GM19397 (cell line): ENCODE data around the gene PKD2.
"Not testable (repeated sequence)": the region's sequence is repeated elsewhere in the genome, so short reads cannot be mapped to it uniquely, and the experiment has no call there.

ENCODE experiments used
- ATAC-seq: cut with Tn5 transposase; IDR thresholded peaks from one replicate; pipeline ENCODE4 v1.9.1; 2021; ENCODE audit warnings: mild to moderate bottlenecking, moderate library complexity; ENCODE audit not compliant: unreplicated experiment

The PKD2 gene

DNA sequence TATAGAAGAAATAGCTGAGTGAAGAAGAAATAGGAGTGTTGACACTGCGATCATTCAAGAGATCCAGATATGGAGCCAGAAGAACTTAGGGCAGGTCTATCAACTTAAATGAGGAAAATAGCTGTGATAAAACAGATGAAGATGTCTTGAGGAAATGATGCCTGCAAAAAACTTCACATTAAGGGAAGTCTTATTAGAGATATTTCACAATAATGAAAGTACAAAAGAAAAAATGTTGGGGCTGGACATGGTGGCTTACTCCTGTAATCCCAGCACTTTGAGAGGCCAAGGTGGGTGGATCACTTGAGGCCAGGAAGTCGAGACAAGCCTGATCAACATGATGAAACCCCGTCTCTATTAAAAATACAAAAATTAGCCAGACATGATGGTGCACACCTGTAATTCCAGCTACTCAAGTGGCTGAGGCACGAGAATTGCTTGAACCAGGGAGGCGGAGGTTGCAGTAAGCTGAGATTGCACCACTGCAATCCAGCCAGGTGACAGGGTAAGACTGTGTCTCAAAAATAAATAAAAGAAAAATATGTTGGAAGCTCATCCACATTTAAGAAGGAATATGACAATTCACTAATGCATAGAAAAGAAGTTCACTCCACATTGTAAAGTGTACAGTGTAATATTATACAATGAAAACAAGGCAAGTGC lies 56.3 kb downstream of the PKD2 start:
- no peak for ATAC-seq

DNA sequence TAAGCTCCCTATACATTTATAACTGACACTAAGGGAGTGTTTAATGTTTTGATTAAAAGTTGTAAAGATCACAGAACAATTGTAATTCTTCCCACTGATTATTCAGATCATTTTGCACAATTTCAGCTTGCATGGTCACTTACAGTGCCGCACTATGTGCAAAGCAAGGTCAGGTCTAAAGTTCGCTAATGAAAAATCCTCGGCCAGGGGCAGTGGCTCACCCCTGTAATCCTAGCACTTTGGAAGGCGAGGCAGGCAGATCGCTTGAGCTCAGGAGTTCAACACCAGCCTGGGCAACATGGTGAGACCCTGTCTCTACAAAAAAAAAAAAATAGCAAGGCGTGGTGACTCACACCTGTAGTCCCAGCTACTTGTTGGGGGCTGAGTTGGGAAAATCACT lies 57.0 kb downstream of the PKD2 start:
- no peak for ATAC-seq

GRCh38 chr4:88070031-88070430 lies 62.6 kb downstream of the PKD2 start:
- no peak for ATAC-seq

- ATAC-seq = no peak
Observed at GRCh38 chr4:88075336-88075735, 67.9 kb downstream of the PKD2 start.

DNA sequence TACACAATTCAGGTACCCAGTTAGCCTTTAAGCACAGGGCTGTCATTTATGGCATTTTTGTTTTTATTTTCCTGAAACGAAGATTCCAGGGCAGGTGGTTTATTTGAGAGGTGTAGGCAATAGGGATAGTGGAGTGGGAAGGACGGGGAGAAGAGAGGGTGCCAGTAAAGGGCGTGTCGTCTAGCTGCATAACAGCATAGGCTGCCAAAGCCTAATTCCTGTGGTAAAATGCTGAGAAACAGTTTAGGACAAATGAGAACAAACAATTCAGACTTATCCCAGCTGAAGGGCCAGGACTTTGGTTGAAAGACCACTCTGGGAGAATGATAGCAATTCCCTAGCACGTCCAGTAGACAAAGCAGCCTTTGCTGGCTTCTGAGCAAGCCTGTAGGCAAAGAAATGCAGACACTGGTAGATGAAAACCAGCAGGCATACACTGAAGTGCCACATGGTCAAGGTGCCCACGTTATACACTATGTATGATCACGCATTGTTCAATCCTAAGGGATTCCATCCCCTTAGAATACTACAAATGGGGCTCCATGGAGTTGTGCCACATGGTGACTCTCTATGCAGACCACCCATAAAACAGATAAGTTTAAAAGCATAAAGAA lies 70.6 kb downstream of the PKD2 start:
- no peak for ATAC-seq

GRCh38 chr4:88078579-88078978 lies 71.1 kb downstream of the PKD2 start:
- no peak for ATAC-seq

DNA sequence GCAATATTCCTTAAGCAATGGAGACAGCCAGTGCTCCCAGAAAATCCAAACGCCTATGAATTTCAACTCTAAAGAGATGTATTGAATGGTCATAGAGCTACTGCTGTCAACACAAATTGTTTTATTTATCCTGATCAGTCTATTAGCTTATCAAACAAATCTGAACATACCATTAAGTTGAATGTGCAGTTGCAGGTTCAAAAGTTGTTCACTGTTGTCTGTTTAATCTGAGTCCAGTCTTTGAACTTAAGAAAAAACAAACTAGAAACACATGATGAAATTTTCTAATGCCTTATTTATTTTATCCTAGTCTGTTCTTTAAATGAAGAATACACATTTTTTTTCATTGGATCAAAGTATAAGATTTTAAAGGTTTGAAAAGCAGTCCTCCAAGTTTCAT lies 73.2 kb downstream of the PKD2 start:
- no peak for ATAC-seq

GRCh38 chr4:88087004-88087403 lies 79.6 kb downstream of the PKD2 start:
- no peak for ATAC-seq

- no peak for ATAC-seq
Observed at GRCh38 chr4:88090898-88091297, 83.5 kb downstream of the PKD2 start.

GRCh38 chr4:88091378-88091777 lies 83.9 kb downstream of the PKD2 start:
- ATAC-seq = no peak

GRCh38 chr4:88093874-88094273 lies 86.4 kb downstream of the PKD2 start:
- ATAC-seq = no peak

- no peak for ATAC-seq
Observed at GRCh38 chr4:88097301-88097700, 89.9 kb downstream of the PKD2 start.

- ATAC-seq = no peak
Observed at GRCh38 chr4:88097781-88098180, 90.3 kb downstream of the PKD2 start.

GRCh38 chr4:88098993-88099752 lies 91.7 kb downstream of the PKD2 start:
- no peak for ATAC-seq

- ATAC-seq = no peak
Observed at GRCh38 chr4:88101165-88101564, 93.7 kb downstream of the PKD2 start.

- ATAC-seq = no peak
Observed at GRCh38 chr4:88102026-88102425, 94.6 kb downstream of the PKD2 start.

DNA sequence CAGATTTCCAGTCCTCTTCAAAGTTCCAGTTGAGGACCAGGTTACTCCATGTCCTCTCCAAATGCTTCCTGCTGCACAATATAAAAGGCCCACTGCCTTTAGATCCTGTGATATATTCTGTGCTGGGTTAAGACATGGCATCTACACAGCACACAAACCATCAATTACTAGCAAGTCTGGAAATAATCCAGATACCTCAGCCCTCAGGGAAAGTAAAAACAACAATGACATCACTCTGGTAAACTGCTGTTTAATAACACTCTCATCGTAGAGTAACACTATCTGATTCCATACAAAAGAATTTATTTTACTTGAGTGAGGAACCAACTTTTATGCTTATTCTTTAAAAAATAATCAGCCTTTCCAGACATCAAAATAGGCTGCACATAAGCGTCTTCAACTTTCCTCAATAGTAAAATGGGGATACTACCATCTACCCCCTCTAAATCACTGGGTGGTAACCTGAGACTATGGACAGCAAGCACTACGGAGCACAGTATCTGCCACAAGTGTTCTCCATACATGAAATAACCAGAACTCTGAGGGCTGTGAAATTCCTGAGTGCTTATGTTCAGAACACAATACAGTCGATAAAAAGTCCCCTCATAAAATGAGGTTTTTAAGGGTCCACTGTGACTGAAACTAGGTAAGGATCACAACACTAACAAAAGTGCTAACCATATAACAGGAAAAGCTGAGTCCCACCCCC lies 97.6 kb downstream of the PKD2 start:
- no peak for ATAC-seq

GRCh38 chr4:88106205-88106604 lies 98.8 kb downstream of the PKD2 start:
- ATAC-seq = no peak

- no peak for ATAC-seq
Observed at GRCh38 chr4:88107406-88108107, 100.1 kb downstream of the PKD2 start.

DNA sequence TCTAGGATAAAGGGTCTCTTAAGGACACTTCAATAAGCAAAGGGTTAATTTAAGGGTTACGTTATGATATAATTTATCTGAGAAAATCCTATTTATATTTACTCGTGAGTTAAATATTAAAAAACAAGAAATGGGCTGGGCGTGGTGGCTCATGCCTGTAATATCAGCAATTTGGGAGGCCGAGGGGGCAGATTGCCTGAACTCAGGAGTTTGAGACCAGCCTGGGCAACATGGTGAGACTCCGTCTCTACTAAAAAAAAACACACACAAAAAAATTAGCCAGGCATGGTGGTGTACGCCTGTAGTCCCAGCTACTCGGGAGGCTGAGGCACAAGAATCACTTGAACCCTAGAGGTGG lies 100.7 kb downstream of the PKD2 start:
- ATAC-seq = not testable (repeated sequence)

DNA sequence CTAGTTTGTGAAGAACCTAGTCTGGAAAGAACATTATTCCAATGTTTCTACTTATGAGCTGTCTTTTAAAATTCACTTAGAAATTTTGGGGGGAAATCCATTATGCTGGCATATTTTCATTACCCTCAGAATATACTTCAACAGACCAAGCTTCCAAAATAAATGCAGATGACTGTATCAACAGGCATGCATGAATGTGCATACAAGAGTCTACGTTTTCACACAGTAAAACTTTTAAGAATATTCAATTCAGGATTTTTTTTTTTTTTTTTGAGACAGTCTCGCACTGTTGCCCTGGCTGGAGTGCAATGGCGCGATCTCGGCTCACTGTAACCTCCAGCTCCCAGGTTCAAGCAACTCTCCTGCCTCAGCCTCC lies 101.3 kb downstream of the PKD2 start:
- ATAC-seq = no peak
